ENCODE data around the gene MBTD1.

DNA sequence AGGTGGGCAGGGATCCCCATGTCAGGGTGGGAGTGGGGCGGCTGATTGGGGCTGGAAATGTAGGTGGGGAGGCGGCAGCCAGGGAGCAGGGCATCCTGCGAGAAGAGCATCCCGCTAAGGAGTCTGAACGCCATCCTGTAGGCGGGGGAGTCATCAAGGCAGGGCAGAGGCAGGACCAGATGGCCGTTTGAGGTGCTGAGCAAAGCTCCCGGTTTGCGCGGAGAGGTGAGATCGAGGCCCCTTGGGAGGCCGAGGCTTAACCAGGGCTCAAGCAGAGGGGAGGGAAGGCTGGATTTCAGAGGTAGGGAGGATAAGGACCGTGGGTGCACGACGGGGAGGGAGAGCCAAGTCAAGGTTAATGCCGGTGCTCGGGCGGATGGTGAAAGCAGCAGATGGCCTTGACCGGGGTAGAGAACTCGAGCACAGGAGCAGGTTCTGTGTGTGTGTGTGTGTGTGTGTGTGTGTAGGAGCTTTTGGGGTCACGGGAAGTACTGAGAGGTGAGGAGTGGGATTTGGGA is 94.1 kb downstream of the MBTD1 start:
- TF ChIP-seq, protein P1, sequence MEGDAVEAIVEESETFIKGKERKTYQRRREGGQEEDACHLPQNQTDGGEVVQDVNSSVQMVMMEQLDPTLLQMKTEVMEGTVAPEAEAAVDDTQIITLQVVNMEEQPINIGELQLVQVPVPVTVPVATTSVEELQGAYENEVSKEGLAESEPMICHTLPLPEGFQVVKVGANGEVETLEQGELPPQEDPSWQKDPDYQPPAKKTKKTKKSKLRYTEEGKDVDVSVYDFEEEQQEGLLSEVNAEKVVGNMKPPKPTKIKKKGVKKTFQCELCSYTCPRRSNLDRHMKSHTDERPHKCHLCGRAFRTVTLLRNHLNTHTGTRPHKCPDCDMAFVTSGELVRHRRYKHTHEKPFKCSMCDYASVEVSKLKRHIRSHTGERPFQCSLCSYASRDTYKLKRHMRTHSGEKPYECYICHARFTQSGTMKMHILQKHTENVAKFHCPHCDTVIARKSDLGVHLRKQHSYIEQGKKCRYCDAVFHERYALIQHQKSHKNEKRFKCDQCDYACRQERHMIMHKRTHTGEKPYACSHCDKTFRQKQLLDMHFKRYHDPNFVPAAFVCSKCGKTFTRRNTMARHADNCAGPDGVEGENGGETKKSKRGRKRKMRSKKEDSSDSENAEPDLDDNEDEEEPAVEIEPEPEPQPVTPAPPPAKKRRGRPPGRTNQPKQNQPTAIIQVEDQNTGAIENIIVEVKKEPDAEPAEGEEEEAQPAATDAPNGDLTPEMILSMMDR (IDR thresholded peaks at IDR 0.05; ENCODE audit: low read depth, low read length, missing input control), result no peak
- TF ChIP-seq YY1 (IDR thresholded peaks at IDR 0.05) (peak; percentile 17), JUND (IDR thresholded peaks at IDR 0.05) (no peak), EGR1 (IDR thresholded peaks at IDR 0.05; ENCODE audit: low read depth in 2 of 2) (no peak), RAD21 (IDR thresholded peaks at IDR 0.05) (no peak), TAF1 (conservative IDR thresholded peaks at IDR 0.05) (peak; percentile 32), REST (IDR thresholded peaks at IDR 0.05) (no peak), SP1 (IDR thresholded peaks at IDR 0.05) (no peak), GABPA (IDR thresholded peaks at IDR 0.05 in 1 of 2, conservative IDR thresholded peaks at IDR 0.05 in 1 of 2) (no peak), HNF4G (IDR thresholded peaks at IDR 0.05) (no peak), ZBTB33 (IDR thresholded peaks at IDR 0.05) (no peak), NR2F2 (IDR thresholded peaks at IDR 0.05) (peak; percentile 18)
- TF ChIP-seq, protein P2, sequence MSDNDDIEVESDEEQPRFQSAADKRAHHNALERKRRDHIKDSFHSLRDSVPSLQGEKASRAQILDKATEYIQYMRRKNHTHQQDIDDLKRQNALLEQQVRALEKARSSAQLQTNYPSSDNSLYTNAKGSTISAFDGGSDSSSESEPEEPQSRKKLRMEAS (IDR thresholded peaks at IDR 0.05), result no peak
- TF ChIP-seq, protein P3, sequence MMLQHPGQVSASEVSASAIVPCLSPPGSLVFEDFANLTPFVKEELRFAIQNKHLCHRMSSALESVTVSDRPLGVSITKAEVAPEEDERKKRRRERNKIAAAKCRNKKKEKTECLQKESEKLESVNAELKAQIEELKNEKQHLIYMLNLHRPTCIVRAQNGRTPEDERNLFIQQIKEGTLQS (IDR thresholded peaks at IDR 0.05), result no peak

Measured in liver (tissue), 3 donors.